ENCODE data around the gene SFMBT2. TPM values are rescaled to one million over a fixed set of nuclear protein-coding genes. Genes with fewer than 3 reads are reported as not detected.

SFMBT2 gene
- total and polyA plus RNA-seq, 4 donors = 2.9 to 11.0 (median 6.5) TPM

DNA sequence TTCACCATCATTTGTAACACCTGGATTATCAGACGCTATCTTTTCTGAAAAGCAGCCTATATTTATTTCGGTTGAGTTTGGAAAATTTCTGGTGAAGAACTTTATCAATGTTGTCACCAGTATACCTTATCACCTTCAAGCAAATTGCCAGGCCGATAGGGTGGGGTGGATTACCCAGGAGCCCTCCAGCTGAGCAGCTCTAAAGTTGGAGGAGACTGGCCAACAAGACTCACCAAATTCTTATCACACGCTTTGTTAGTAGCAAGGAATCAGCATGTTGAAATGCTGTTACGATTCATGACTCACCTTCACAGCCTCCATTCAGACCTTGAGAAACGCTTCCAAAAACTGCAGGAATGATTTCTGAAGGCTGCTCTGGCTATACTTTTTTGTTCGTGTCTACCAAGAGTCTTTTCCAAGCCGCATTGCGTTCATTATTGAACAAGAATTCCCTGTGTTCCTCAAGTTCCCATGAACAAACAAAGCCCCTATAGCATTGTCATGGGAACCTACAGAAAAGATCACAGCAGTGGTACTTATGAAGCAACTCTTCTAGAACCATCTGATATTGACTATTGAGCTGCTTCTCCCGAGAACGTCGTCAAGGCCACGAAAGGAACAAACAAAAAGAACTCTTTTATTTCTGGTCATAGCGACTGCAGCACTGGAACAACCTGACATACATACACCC is 291.4 kb downstream of the SFMBT2 start:
- WGBS, 2 donors = 80 to 93% methylated on average over 14 of the region's 14 CpGs

DNA sequence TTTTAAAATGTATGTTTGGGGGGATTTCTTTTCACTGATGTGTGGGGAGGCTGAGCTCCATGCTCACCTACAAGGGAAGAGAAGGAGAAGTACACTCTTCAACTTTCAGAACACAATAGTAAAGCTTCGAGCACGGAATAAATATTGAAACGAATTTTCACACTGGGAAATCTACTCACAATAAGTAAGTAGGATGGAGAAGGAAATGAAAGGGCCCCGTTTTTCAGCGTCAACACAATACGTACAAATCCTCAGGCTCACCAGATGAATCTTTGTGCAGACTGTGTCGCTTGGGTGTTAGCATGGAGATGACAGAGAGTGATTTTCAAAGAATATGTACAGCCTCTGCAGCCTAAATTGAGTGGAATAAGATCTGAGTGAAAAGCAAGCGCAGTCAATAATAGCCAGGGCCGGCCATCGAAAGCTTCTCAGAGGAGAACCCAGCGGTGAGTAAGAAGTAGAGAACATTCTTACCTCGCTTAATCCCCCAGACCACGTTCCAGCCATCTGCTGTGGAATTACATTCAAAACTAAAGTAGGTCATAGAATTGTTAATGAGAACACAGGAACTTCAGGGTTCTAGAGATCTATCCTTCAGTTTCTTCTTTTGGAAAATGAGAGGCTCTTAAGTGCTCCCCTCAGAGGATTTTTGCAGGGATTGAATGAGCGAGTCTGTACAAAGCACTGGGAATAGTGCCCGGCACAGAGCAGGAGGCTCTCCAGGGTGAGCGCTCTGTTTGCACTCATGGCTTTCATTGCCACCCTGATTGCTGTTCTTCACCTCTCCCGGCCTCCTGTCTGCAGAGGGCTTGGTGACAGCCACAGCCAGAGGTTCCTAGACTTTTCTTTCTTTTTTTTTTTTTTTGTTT is 292.8 kb downstream of the SFMBT2 start:
- WGBS, 2 donors = 74 to 86% methylated on average over 17 of the region's 17 CpGs
- no peak for DNase-seq
- no peak overlapping the region for H3K4me3 ChIP-seq
- no peak overlapping the region for H3K9ac ChIP-seq (ENCODE audit: insufficient read depth in 1 of 2, low read length in 2 of 2)
- no peaks in the 10 kb centered on the region for H3K9me3 ChIP-seq (ENCODE audit: control insufficient read depth in 4 of 4, insufficient read depth in 3 of 4, low read length in 3 of 4)
- no peaks in the 10 kb centered on the region for H3K36me3 ChIP-seq (ENCODE audit: control insufficient read depth in 4 of 4, insufficient read depth in 4 of 4, low read length in 4 of 4)
- TF ChIP-seq, protein P1, sequence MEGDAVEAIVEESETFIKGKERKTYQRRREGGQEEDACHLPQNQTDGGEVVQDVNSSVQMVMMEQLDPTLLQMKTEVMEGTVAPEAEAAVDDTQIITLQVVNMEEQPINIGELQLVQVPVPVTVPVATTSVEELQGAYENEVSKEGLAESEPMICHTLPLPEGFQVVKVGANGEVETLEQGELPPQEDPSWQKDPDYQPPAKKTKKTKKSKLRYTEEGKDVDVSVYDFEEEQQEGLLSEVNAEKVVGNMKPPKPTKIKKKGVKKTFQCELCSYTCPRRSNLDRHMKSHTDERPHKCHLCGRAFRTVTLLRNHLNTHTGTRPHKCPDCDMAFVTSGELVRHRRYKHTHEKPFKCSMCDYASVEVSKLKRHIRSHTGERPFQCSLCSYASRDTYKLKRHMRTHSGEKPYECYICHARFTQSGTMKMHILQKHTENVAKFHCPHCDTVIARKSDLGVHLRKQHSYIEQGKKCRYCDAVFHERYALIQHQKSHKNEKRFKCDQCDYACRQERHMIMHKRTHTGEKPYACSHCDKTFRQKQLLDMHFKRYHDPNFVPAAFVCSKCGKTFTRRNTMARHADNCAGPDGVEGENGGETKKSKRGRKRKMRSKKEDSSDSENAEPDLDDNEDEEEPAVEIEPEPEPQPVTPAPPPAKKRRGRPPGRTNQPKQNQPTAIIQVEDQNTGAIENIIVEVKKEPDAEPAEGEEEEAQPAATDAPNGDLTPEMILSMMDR (IDR thresholded peaks at IDR 0.05; ENCODE audit: control extremely low read depth, extremely low read depth) = no peak
- H3K27ac ChIP-seq (ENCODE audit: low read depth in 1 of 2, low read length in 1 of 2) = no peak overlapping the region
- ATAC-seq (ENCODE audit: insufficient read depth, low FRiP score) = no peak
- H3K27me3 ChIP-seq (ENCODE audit: control insufficient read depth in 3 of 3, insufficient read depth in 3 of 3, low read length in 2 of 3) = peaks cover 0 to 21% (median 13%) of the 10 kb centered on the region in 3 donors
- no peaks in the 10 kb centered on the region for H3K4me1 ChIP-seq (ENCODE audit: control insufficient read depth in 5 of 5, insufficient read depth in 5 of 5, low read length in 5 of 5)

More for the DNA sequence above, 291.4 kb downstream of the SFMBT2 start:
- H3K9me3 ChIP-seq (ENCODE audit: control insufficient read depth in 4 of 4, insufficient read depth in 3 of 4, low read length in 3 of 4) = no peaks in the 10 kb centered on the region
- H3K36me3 ChIP-seq (ENCODE audit: control insufficient read depth in 4 of 4, insufficient read depth in 4 of 4, low read length in 4 of 4) = no peaks in the 10 kb centered on the region
- DNase-seq = no peak
- H3K9ac ChIP-seq (ENCODE audit: insufficient read depth in 1 of 2, low read length in 2 of 2) = no peak overlapping the region
- H3K4me3 ChIP-seq = no peak overlapping the region
- H3K27me3 ChIP-seq (ENCODE audit: control insufficient read depth in 3 of 3, insufficient read depth in 3 of 3, low read length in 2 of 3) = peaks cover 0 to 21% (median 18%) of the 10 kb centered on the region in 3 donors
- H3K4me1 ChIP-seq (ENCODE audit: control insufficient read depth in 5 of 5, insufficient read depth in 5 of 5, low read length in 5 of 5) = no peaks in the 10 kb centered on the region
- TF ChIP-seq, protein P1 (IDR thresholded peaks at IDR 0.05; ENCODE audit: control extremely low read depth, extremely low read depth) = no peak
- H3K27ac ChIP-seq (ENCODE audit: low read depth in 1 of 2, low read length in 1 of 2) = no peak overlapping the region
- no peak for ATAC-seq (ENCODE audit: insufficient read depth, low FRiP score)

DNA sequence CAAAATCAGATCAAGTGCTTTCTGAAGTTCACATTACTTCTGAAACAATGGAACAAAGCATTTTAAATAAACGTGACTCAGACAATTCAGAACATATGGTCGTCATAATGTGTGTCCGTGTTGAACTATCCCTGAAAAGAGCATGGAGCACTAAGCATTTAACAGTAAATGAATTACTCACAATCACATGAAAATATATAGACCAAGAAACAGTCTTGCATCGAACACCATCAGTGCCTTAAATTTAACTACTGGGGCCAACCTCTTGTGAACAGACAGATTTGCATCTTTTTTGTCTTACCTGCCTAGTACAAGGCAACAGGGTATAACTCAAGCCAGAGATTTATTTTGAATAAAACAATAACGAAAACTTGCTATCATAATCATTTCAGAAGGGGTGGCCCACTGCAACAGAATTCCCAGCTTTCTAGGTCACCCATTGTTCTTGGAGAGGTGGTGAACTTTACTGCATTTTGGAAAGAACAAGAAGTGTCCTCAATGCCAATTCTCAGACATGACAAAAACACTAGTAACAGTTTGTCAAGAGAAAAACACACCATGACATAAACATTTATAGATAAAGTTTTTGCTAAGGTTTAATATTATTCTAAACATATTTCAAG is 293.5 kb downstream of the SFMBT2 start:
- Histone ChIP-seq H3K9ac (ENCODE audit: insufficient read depth in 1 of 2, low read length in 2 of 2) (no peak overlapping the region), H3K27ac (ENCODE audit: low read depth in 1 of 2, low read length in 1 of 2) (no peak overlapping the region), H3K9me3 (ENCODE audit: control insufficient read depth in 4 of 4, insufficient read depth in 3 of 4, low read length in 3 of 4) (no peaks in the 10 kb centered on the region), H3K4me3 (no peak overlapping the region), H3K36me3 (ENCODE audit: control insufficient read depth in 4 of 4, insufficient read depth in 4 of 4, low read length in 4 of 4) (no peaks in the 10 kb centered on the region), H3K4me1 (ENCODE audit: control insufficient read depth in 5 of 5, insufficient read depth in 5 of 5, low read length in 5 of 5) (no peaks in the 10 kb centered on the region), H3K27me3 (ENCODE audit: control insufficient read depth in 3 of 3, insufficient read depth in 3 of 3, low read length in 2 of 3) (peaks cover 0 to 28% (median 20%) of the 10 kb centered on the region in 3 donors)
- WGBS, 2 donors = 85 to 92% methylated on average over 5 of the region's 5 CpGs
- ATAC-seq (ENCODE audit: insufficient read depth, low FRiP score) = no peak
- TF ChIP-seq, protein P1 (IDR thresholded peaks at IDR 0.05; ENCODE audit: control extremely low read depth, extremely low read depth) = no peak
- no peak for DNase-seq

All from lung (tissue), 12 donors.